GM06990 (cell line): ENCODE data around the gene GPHA2.

Experiments
- DNase-seq: peaks from one replicate; pipeline ENCODE4 v3.0.0-alpha.2; 2011; ENCODE audit not compliant: insufficient read length; ENCODE audit errors: extremely low read depth
- H3K27me3 ChIP-seq: replicated peaks from 2 replicates; pipeline ENCODE4 v1.6.0; 2011; ENCODE audit warnings: low read length; ENCODE audit not compliant: control insufficient read depth, insufficient read depth
- H3K36me3 ChIP-seq: 2 replicates; pipeline ENCODE4 v1.5.1; 2011; ENCODE audit warnings: low read length; ENCODE audit not compliant: control insufficient read depth, insufficient read depth
- H3K4me3 ChIP-seq: replicated peaks from 2 replicates; pipeline ENCODE4 v1.5.1; 2011; ENCODE audit warnings: low read depth, mild to moderate bottlenecking, control low read depth, low read length
- TF ChIP-seq, protein P1 (sequence below): IDR thresholded peaks from 2 replicates; pipeline ENCODE4 v1.5.1; 2011; ENCODE audit warnings: low read length, control low read depth, mild to moderate bottlenecking, inconsistent platforms; ENCODE audit not compliant: insufficient read depth, poor library complexity, severe bottlenecking

Gene GPHA2

DNA sequence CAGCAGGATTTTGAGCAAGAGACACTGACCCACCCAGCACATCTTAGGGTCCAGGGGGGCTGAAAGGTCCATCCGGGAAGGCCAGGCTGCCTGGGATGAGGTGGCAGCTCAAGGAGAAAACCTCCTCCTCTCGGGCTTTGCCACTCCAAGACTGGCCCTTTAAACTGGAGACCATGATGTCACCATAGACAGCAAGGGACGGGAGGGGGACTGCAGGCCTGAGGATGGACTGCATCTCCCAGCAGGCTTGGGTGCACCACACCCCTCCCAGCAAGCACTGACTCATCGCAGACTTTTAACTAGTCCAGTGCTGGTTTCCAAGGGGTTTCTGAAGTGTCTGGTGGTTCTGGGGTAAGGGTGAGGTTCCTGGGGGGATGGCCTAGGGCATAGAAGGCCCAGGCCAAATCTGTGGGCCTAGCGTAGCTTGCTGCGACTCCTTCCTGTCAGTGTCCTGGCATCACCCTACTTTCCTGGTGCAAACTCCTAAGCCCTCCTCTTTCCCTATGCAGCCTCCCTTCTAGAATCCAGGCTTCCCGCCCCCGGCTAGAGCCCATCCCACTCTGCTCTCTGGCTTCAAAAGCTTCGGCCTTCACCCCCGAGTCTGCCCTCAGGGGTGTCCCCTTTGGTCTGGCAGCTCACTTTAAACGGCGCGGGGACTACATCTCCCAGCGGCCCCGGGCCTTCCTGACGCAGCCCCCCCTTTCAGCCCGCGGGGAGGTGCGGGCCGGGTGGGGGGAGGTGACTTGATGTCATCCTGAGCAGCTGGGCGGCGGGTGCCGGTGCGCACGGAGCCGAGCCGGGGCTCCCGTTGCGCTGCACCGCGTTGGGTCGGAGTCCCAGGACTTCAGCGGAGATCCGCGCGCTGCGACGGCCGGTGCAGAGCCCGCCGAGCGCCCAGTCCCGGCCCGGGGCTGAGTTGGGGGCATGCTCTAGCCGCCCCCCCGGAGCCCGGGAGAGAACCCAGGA is 11.5 kb downstream of the GPHA2 start, which contains the start of gene PPP2R5B:
Gene PPP2R5B, plus strand, starts transcription at position 746 of the 966 bp plus-strand sequence. CDS start 1,046 bp downstream, outside the sequence.
- TF ChIP-seq, protein P1, sequence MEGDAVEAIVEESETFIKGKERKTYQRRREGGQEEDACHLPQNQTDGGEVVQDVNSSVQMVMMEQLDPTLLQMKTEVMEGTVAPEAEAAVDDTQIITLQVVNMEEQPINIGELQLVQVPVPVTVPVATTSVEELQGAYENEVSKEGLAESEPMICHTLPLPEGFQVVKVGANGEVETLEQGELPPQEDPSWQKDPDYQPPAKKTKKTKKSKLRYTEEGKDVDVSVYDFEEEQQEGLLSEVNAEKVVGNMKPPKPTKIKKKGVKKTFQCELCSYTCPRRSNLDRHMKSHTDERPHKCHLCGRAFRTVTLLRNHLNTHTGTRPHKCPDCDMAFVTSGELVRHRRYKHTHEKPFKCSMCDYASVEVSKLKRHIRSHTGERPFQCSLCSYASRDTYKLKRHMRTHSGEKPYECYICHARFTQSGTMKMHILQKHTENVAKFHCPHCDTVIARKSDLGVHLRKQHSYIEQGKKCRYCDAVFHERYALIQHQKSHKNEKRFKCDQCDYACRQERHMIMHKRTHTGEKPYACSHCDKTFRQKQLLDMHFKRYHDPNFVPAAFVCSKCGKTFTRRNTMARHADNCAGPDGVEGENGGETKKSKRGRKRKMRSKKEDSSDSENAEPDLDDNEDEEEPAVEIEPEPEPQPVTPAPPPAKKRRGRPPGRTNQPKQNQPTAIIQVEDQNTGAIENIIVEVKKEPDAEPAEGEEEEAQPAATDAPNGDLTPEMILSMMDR = no peak
- Histone ChIP-seq H3K27me3 (no peaks in the 10 kb centered on the region), H3K36me3 (peaks cover 6% of the 10 kb centered on the region), H3K4me3 (peak within 1 kb of the TSS; percentile 72)
- peak; percentile 88 for DNase-seq

DNA sequence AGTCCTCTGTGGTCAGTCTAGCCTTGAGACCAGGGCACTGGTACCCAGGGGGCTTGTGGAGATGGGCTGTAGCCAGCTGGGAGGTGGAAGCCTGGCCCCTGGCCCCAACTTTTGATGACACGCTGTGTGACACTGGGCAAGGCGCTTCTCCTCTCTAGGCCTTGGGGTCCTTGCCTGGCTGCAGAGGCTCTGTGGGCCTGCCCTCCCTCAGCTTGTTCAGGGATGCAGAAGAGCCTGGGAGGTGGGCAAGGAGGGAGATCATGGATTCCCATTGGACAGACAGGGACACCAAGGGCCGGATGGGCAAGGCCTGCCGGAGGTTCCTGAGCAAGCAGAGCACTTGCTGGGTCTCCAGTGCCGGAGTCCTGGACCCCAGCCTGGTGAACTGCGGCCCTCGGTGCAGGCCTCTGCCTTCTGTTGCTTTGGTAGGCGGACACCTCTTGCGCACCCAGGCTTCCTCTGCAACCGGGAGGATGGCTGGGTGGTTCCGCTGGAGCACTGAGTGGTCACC is 12.5 kb downstream of the GPHA2 start:
- H3K27me3 ChIP-seq = no peaks in the 10 kb centered on the region
- H3K36me3 ChIP-seq = peaks cover 3% of the 10 kb centered on the region
- DNase-seq = no peak
- no peak overlapping the region for H3K4me3 ChIP-seq
- TF ChIP-seq, protein P1 = no peak

DNA sequence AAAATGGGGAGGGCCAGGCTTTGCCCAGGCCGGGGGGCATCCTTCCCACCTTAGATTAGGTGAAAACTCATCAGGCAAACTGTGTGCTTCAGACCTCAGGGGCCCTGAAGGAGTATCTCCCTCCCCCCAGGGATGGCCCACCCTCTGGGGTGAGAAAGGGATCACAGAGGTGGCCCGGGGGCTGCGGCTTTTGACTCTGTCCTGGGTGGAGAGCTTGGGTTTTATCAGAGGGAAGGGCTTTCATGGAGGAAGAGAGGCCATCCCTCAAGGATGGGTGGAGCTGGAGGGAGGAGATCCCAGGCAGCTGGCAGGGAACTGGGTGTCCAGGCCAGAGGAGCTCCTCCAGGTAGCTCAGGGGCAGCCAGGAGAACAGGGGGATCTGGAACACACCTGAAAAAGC is 14.3 kb downstream of the GPHA2 start:
- DNase-seq = no peak

GRCh38 chr11:64920124-64920523 is 15.6 kb downstream of the GPHA2 start:
- DNase-seq = no peak
- no peaks in the 10 kb centered on the region for H3K27me3 ChIP-seq
- H3K4me3 ChIP-seq = no peak overlapping the region
- TF ChIP-seq, protein P1 = no peak
- H3K36me3 ChIP-seq = no peaks in the 10 kb centered on the region

More for the DNA sequence above, 14.3 kb downstream of the GPHA2 start:
- Histone ChIP-seq H3K4me3 (no peak overlapping the region), H3K36me3 (no peaks in the 10 kb centered on the region; the same call in 1 of the 2 replicates), H3K27me3 (no peaks in the 10 kb centered on the region)
- TF ChIP-seq, protein P1 = no peak

DNA sequence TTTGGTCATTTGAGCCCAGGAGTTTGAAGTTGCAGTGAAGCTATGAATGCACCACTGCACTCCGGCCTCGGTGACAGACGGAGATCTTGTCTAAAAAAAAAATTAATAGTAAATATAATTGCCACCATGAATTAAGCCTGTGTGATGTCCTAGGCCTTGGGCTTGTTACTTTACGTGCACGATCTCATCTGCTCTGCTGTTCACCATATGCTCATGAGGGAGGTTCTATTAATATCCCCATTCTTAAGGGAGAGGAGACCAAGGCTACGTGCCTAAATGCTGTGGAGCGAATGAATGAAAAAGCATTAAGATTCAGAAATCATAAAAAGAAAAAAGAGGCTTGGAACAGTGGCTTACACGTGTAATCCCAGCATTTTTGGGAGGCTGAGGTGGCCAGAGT is 16.1 kb downstream of the GPHA2 start:
- TF ChIP-seq, protein P1 = no peak
- Histone ChIP-seq H3K27me3 (no peaks in the 10 kb centered on the region), H3K4me3 (no peak overlapping the region), H3K36me3 (no peaks in the 10 kb centered on the region)
- no peak for DNase-seq
